ENCODE data around the gene MAPKAPK5. TPM values are rescaled to one million over a fixed set of nuclear protein-coding genes. Genes with fewer than 3 reads are reported as not detected.

MAPKAPK5 gene
- total and polyA plus RNA-seq, 9 of the 15 experiments (the other 6 are each of a cell fraction or from before 2014, with no cell fraction given) = 11.6 to 72.1 (median 60.4) TPM

- no peak for TF ChIP-seq PHF8 (IDR thresholded peaks at IDR 0.05; ENCODE audit: borderline replicate concordance, low read length)
These were observed 28.9 kb upstream of the MAPKAPK5 start (continued) for GRCh38 chr12:111812881-111813741.

- BruUV-seq (replicated peaks) = no TSS peak
- H3K4me3 ChIP-seq = no peak overlapping the region
- TF ChIP-seq GMEB1 (CRISPR knock-in tag; IDR thresholded peaks at IDR 0.05) = no peak
- TF ChIP-seq VEZF1 (CRISPR knock-in tag; IDR thresholded peaks at IDR 0.05) = peak; percentile 41; the same call in 1 of the 2 replicates
- peak; percentile 39 for TF ChIP-seq ZFP36 (IDR thresholded peaks at IDR 0.05; ENCODE audit: low read depth, low read length, partially characterized antibody)
- peak; percentile 40; the same call in 1 of the 2 replicates for TF ChIP-seq CBFA2T3 (IDR thresholded peaks at IDR 0.05)
- no peak for TF ChIP-seq ILF3 (IDR thresholded peaks at IDR 0.05; ENCODE audit: borderline replicate concordance)
- no peak for TF ChIP-seq ZNF253 (CRISPR knock-in tag; conservative IDR thresholded peaks at IDR 0.05)
- no peak for TF ChIP-seq ZMIZ1 (IDR thresholded peaks at IDR 0.05; ENCODE audit: low read depth in 2 of 2, low read length in 2 of 2)
- TF ChIP-seq PTTG1 (tag; IDR thresholded peaks at IDR 0.05; ENCODE audit: low read depth) = no peak
- 0 out of 2 replicates have a peak, but pooled peaks have one; percentile 9 for TF ChIP-seq CBFA2T2 (conservative IDR thresholded peaks at IDR 0.05)
- TF ChIP-seq KDM1A (IDR thresholded peaks at IDR 0.05) = no peak
- H3K36me3 ChIP-seq (ENCODE audit: control insufficient read depth, insufficient read depth, low read length) = no peaks in the 10 kb centered on the region
- H3K9me3 ChIP-seq (replicated peaks; ENCODE audit: control insufficient read depth, insufficient read depth, low read depth, low read length) = no peaks in the 10 kb centered on the region
- H3K79me2 ChIP-seq (ENCODE audit: control insufficient read depth, insufficient read depth, low read length) = no peaks in the 10 kb centered on the region
- H3K4me2 ChIP-seq (ENCODE audit: insufficient read depth, low read length) = no peak overlapping the region
- FAIRE-seq (no peak), DNase-seq (ENCODE audit: extremely low read depth in 1 of 4, low spot score in 3 of 4) (no peak), ATAC-seq (no peak)
- intact Hi-C loops (cut with micrococcal nuclease) (no loop called here), in situ Hi-C loops (cut with MboI) (no loop called here)
- peaks cover 0 to 5% of the 10 kb centered on the region in 2 experiments; a peak in 2 of 5 replicates for H3K27me3 ChIP-seq (ENCODE audit: control insufficient read depth in 2 of 2, insufficient read depth in 2 of 2, low read length in 2 of 2)
- no peak overlapping the region for H3K9ac ChIP-seq (ENCODE audit: insufficient read depth in 1 of 2, low read depth in 2 of 2, low read length in 2 of 2)
- H3K27ac ChIP-seq (ENCODE audit: extremely low read depth, low read depth, low read length) = no peak overlapping the region
- H4K20me1 ChIP-seq (replicated peaks; ENCODE audit: control insufficient read depth, insufficient read depth, low read length) = no peaks in the 10 kb centered on the region
- no peaks in the 10 kb centered on the region for H3K9me1 ChIP-seq (ENCODE audit: control insufficient read depth, insufficient read depth, low read length)
- ChIA-PET CTCF (ENCODE audit: low intra/inter-chr PET ratio) (no interaction called here), POLR2A (no interaction called here)
- 10% methylated on average over 6 of the region's 6 CpGs for whole genome bisulfite sequencing (ENCODE audit: insufficient coverage, low coverage, missing lambda C conversion rate)
- no peak overlapping the region for H2AFZ ChIP-seq (ENCODE audit: low read depth, low read length)
- no peaks in the 10 kb centered on the region; a peak in 2 of 5 replicates for H3K4me1 ChIP-seq (replicated peaks in 1 of 2; ENCODE audit: control insufficient read depth in 2 of 2, insufficient read depth in 2 of 2, low read length in 2 of 2)
These were observed 25.9 kb upstream of the MAPKAPK5 start for GRCh38 chr12:111816065-111816615.
